ENCODE data around the gene BCL2L12.

The BCL2L12 gene

GRCh38 chr19:49681830-49682229 is 16.1 kb downstream of the BCL2L12 start:
- DNase-seq: peak in 1 of 10 donors; percentile 72
- intact Hi-C loops (cut with DNase I): no loop called here

GRCh38 chr19:49682274-49682673 is 16.5 kb downstream of the BCL2L12 start:
- DNase-seq: peak in 1 of 10 donors; percentile 26
- intact Hi-C loops (cut with DNase I): no loop called here

- intact Hi-C loops (cut with DNase I): no loop called here
- no peak for DNase-seq
These were observed 18.1 kb downstream of the BCL2L12 start for GRCh38 chr19:49683814-49684250.

GRCh38 chr19:49684251-49684982 is 18.7 kb downstream of the BCL2L12 start:
- no peak for DNase-seq
- intact Hi-C loops (cut with DNase I): no loop called here

- DNase-seq: no peak
- intact Hi-C loops (cut with DNase I): no loop called here
These were observed 19.3 kb downstream of the BCL2L12 start for GRCh38 chr19:49684983-49685553.

GRCh38 chr19:49685845-49686332 is 20.2 kb downstream of the BCL2L12 start:
- intact Hi-C loops (cut with DNase I): no loop called here
- peak in 1 of 10 donors; percentile 72 for DNase-seq

- peak in 1 of 10 donors; percentile 78 for DNase-seq
- intact Hi-C loops (cut with DNase I): no loop called here
These were observed 20.9 kb downstream of the BCL2L12 start for GRCh38 chr19:49686503-49687088.

- peak in 1 of 10 donors; percentile 62 for DNase-seq
- intact Hi-C loops (cut with DNase I): no loop called here
These were observed 21.4 kb downstream of the BCL2L12 start for GRCh38 chr19:49687150-49687549.

GRCh38 chr19:49687566-49688316 is 22.0 kb downstream of the BCL2L12 start:
- DNase-seq: peak in 1 of 10 donors; percentile 74
- intact Hi-C loops (cut with DNase I): no loop called here

- intact Hi-C loops (cut with DNase I): no loop called here
- DNase-seq: no peak
These were observed 22.9 kb downstream of the BCL2L12 start for GRCh38 chr19:49688531-49689132.

GRCh38 chr19:49689133-49690078 is 23.7 kb downstream of the BCL2L12 start, which contains the start of gene ADM5:
TSS of gene ADM5 (plus strand) at chr19:49689594. CDS start at chr19:49689838, 244 bp downstream.
- intact Hi-C loops (cut with DNase I): loop anchor here (10.0 kb wide), 1 partner anchor 115 kb away; no protein-coding TSS in a partner anchor
- DNase-seq: peak; percentile 47 to 94 (median 74)

GRCh38 chr19:49690079-49690655 is 24.4 kb downstream of the BCL2L12 start:
- intact Hi-C loops (cut with DNase I): loop anchor here (10.0 kb wide), 1 partner anchor 115 kb away; no protein-coding TSS in a partner anchor
- no peak for DNase-seq

GRCh38 chr19:49690656-49691242 is 25.0 kb downstream of the BCL2L12 start, which contains the start of gene CPT1C:
TSS of gene CPT1C (plus strand) at chr19:49691116. CDS start at chr19:49692253, 1,137 bp downstream.
- intact Hi-C loops (cut with DNase I): loop anchor here (10.0 kb wide), 1 partner anchor 114 kb away; no protein-coding TSS in a partner anchor
- peak; percentile 84 to 99 (median 92) for DNase-seq

- DNase-seq: peak; percentile 75 to 96 (median 82)
- intact Hi-C loops (cut with DNase I): loop anchor here (10.0 kb wide), 1 partner anchor 113 kb away; no protein-coding TSS in a partner anchor
These were observed 25.8 kb downstream of the BCL2L12 start for GRCh38 chr19:49691243-49692146.

- DNase-seq: peak in 6 of 10 donors; percentile 57 to 94 (median 66)
- intact Hi-C loops (cut with DNase I): loop anchor here (10.0 kb wide), 1 partner anchor 113 kb away; no protein-coding TSS in a partner anchor
These were observed 26.4 kb downstream of the BCL2L12 start for GRCh38 chr19:49692147-49692506.

GRCh38 chr19:49696115-49696514 is 30.4 kb downstream of the BCL2L12 start:
- intact Hi-C loops (cut with DNase I): loop anchor here (10.0 kb wide), 1 partner anchor 109 kb away; no protein-coding TSS in a partner anchor
- no peak for DNase-seq

GRCh38 chr19:49696865-49697264 is 31.1 kb downstream of the BCL2L12 start:
- DNase-seq: no peak
- intact Hi-C loops (cut with DNase I): loop anchor here (10.0 kb wide), 1 partner anchor 108 kb away; no protein-coding TSS in a partner anchor

Data from posterior cingulate gyrus (tissue), 11 donors.